PC-3 (cell line): ENCODE measurements around the gene ARMH2. TPM values are rescaled to one million over a fixed set of nuclear protein-coding genes. Genes with fewer than 3 reads are reported as not detected.

Source experiments
- ATAC-seq: fragments of 200-7000 bp; cut with Tn5 transposase; 2 replicates; pipeline ENCODE4 v1.9.1; 2020; ENCODE audit warnings: mild to moderate bottlenecking, moderate library complexity
- BruUV-seq: library from RNA; stranded (reverse); fragments of 400-500 nt; replicated peaks from 2 replicates; lab custom pipeline; 2021; lab: Mats Ljungman, UMichigan
- CTCF ChIA-PET: fragments of 300-600 bp; sonication (Branson Sonifier 250); formaldehyde crosslinking; loops from one replicate; lab custom pipeline; 2022; ENCODE audit warnings: antibody characterized with exemption; lab: Charles Lee
- POLR2A ChIA-PET: fragments of 300-600 bp; sonication (Branson Sonifier 250); formaldehyde crosslinking; loops from one replicate; lab custom pipeline; 2022; ENCODE audit warnings: antibody characterized with exemption; ENCODE audit not compliant: unreplicated experiment; lab: Charles Lee
- DNase-seq: peaks from one replicate; pipeline ENCODE4 v3.0.0-alpha.2; 2015
- H2AFZ ChIP-seq: fragments of 300-600 bp; sonication (generic); 2 replicates; pipeline ENCODE4 v1.6.0; 2016; ENCODE audit warnings: antibody characterized with exemption, low read length
- H3F3A ChIP-seq: fragments of 300-600 bp; sonication (generic); one replicate; pipeline ENCODE4 v1.6.0; 2017; ENCODE audit warnings: antibody characterized with exemption, low read length, control low read depth, mild to moderate bottlenecking; ENCODE audit not compliant: unreplicated experiment
- H3K27ac ChIP-seq: fragments of 300-600 bp; sonication (generic); 2 replicates; pipeline ENCODE4 v1.5.1; 2016; ENCODE audit warnings: mild to moderate bottlenecking, low read length
- H3K27me3 ChIP-seq: fragments of 300-600 bp; sonication (generic); 2 replicates; pipeline ENCODE4 v1.6.1; 2016; ENCODE audit warnings: low read length, mixed read lengths
- H3K36me3 ChIP-seq: fragments of 300-600 bp; sonication (generic); 2 replicates; pipeline ENCODE4 v1.6.1; 2016; ENCODE audit warnings: low read depth, mixed run types, low read length, mixed read lengths
- H3K4me1 ChIP-seq: fragments of 300-600 bp; sonication (generic); 2 replicates; pipeline ENCODE4 v1.5.1; 2016; ENCODE audit warnings: low read length; ENCODE audit not compliant: insufficient read depth
- H3K4me2 ChIP-seq: fragments of 300-600 bp; sonication (generic); 2 replicates; pipeline ENCODE4 v1.6.0; 2016; ENCODE audit warnings: low read length
- H3K4me3 ChIP-seq: fragments of 300-600 bp; sonication (generic); 2 replicates; pipeline ENCODE4 v1.5.1; 2016; ENCODE audit warnings: mild to moderate bottlenecking, low read length, mixed read lengths
- H3K79me2 ChIP-seq: fragments of 300-600 bp; sonication (generic); 2 replicates; pipeline ENCODE4 v1.6.1; 2017; ENCODE audit warnings: low read length, mixed read lengths
- H3K9ac ChIP-seq: fragments of 300-600 bp; sonication (generic); 2 replicates; pipeline ENCODE4 v1.6.0; 2016; ENCODE audit warnings: mild to moderate bottlenecking, low read length
- H3K9me2 ChIP-seq: fragments of 300-600 bp; sonication (generic); replicated peaks from 2 replicates; pipeline ENCODE4 v1.6.1; 2016; ENCODE audit warnings: mixed run types, low read length, mixed read lengths
- H3K9me3 ChIP-seq: fragments of 300-600 bp; sonication (generic); 2 replicates; pipeline ENCODE4 v1.6.1; 2016; ENCODE audit warnings: low read length, mixed read lengths
- H4K20me1 ChIP-seq: fragments of 300-600 bp; sonication (generic); 2 replicates; pipeline ENCODE4 v1.6.1; 2016; ENCODE audit warnings: low read length, mixed read lengths
- CTCF ChIP-seq: fragments of 300-600 bp; sonication (generic); conservative IDR thresholded peaks from 2 replicates; pipeline ENCODE4 v1.5.1; 2017; ENCODE audit warnings: antibody characterized with exemption, low read depth, mild to moderate bottlenecking, low read length
- EZH2 ChIP-seq: fragments of 300-600 bp; sonication (generic); IDR thresholded peaks from one replicate; pipeline ENCODE4 v1.6.1; 2017; ENCODE audit warnings: antibody characterized with exemption, mild to moderate bottlenecking, low read length; ENCODE audit not compliant: unreplicated experiment
- EZH2phosphoT487 ChIP-seq: fragments of 300-600 bp; sonication (generic); IDR thresholded peaks from 2 replicates; pipeline ENCODE4 v1.6.1; 2018; ENCODE audit warnings: mild to moderate bottlenecking, antibody characterized with exemption, low read length, borderline replicate concordance
- intact Hi-C: fragments of 100-400 bp; cut with micrococcal nuclease; formaldehyde crosslinking; loops from 2 replicates; pipeline ENCODE4 v1.9.0; 2023
- total RNA-seq: library from RNA; depleted of rRNA; stranded (reverse); fragments of >200 nt; gene quantifications from 2 replicates; pipeline ENCODE4 v1.2.3, GENCODE V29; 2014

The ARMH2 gene
- total RNA-seq, 1 experiment from 2014 or later, result not detected

- no peak overlapping the region for H2AFZ ChIP-seq
- no peak for ATAC-seq
- no peaks in the 10 kb centered on the region for H3K9me2 ChIP-seq
- H3K79me2 ChIP-seq, result no peaks in the 10 kb centered on the region
- no peaks in the 10 kb centered on the region for H3K36me3 ChIP-seq
- no peak for DNase-seq
- no peaks in the 10 kb centered on the region for H3K9me3 ChIP-seq
- H3K27ac ChIP-seq, result no peak overlapping the region
- no peak overlapping the region for H3K4me2 ChIP-seq
- intact Hi-C loops, result no loop called here
- no peak for TF ChIP-seq EZH2phosphoT487
- no peak for TF ChIP-seq EZH2
- no peak for TF ChIP-seq CTCF
- CTCF ChIA-PET, result no interaction called here
- POLR2A ChIA-PET, result no interaction called here
- H3K27me3 ChIP-seq, result no peaks in the 10 kb centered on the region
- H3K4me1 ChIP-seq, result peaks cover 5% of the 10 kb centered on the region; the same call in 1 of the 2 replicates
- H3K4me3 ChIP-seq, result no peak overlapping the region
- no TSS peak for BruUV-seq
- H4K20me1 ChIP-seq, result no peaks in the 10 kb centered on the region
- H3K9ac ChIP-seq, result no peak overlapping the region
- H3F3A ChIP-seq, result no peaks in the 10 kb centered on the region
Measured at GRCh38 chr6:24818346-24818745, 19.6 kb upstream of the ARMH2 start.

GRCh38 chr6:24809728-24810127 lies 11.0 kb upstream of the ARMH2 start:
- no peak overlapping the region for H2AFZ ChIP-seq
- H3K27ac ChIP-seq, result no peak overlapping the region
- no peaks in the 10 kb centered on the region for H3F3A ChIP-seq
- ATAC-seq, result no peak
- H3K9me3 ChIP-seq, result no peaks in the 10 kb centered on the region
- ChIA-PET POLR2A (no interaction called here), CTCF (no interaction called here)
- no peak for DNase-seq
- no peaks in the 10 kb centered on the region for H3K4me1 ChIP-seq
- no peak overlapping the region for H3K4me3 ChIP-seq
- H3K27me3 ChIP-seq, result no peaks in the 10 kb centered on the region
- H3K9ac ChIP-seq, result no peak overlapping the region
- intact Hi-C loops, result no loop called here
- no peak for TF ChIP-seq EZH2phosphoT487
- TF ChIP-seq EZH2, result no peak
- no peak for TF ChIP-seq CTCF
- no peaks in the 10 kb centered on the region for H3K9me2 ChIP-seq
- H4K20me1 ChIP-seq, result no peaks in the 10 kb centered on the region
- no TSS peak for BruUV-seq
- no peaks in the 10 kb centered on the region for H3K36me3 ChIP-seq
- H3K4me2 ChIP-seq, result no peak overlapping the region
- no peaks in the 10 kb centered on the region for H3K79me2 ChIP-seq

- ChIA-PET POLR2A (interaction anchor here (0.7 kb wide), 1 partner anchor 14 kb away, joined by 3 read pairs; no protein-coding TSS in a partner anchor), CTCF (no interaction called here)
- no peak for ATAC-seq
Measured at GRCh38 chr6:24807584-24807983, 8.9 kb upstream of the ARMH2 start.

More at GRCh38 chr6:24807584-24807983, 8.9 kb upstream of the ARMH2 start:
- no peaks in the 10 kb centered on the region for H4K20me1 ChIP-seq
- no TSS peak for BruUV-seq
- no peak overlapping the region for H3K4me3 ChIP-seq
- H3K9ac ChIP-seq, result no peak overlapping the region
- TF ChIP-seq EZH2phosphoT487 (no peak), EZH2 (no peak), CTCF (no peak)
- no peaks in the 10 kb centered on the region for H3K9me2 ChIP-seq
- no peak for DNase-seq
- H3K9me3 ChIP-seq, result no peaks in the 10 kb centered on the region
- H3K4me1 ChIP-seq, result peaks cover 13% of the 10 kb centered on the region
- H3F3A ChIP-seq, result no peaks in the 10 kb centered on the region
- H3K27ac ChIP-seq, result no peak overlapping the region
- H2AFZ ChIP-seq, result no peak overlapping the region
- H3K36me3 ChIP-seq, result no peaks in the 10 kb centered on the region
- intact Hi-C loops, result no loop called here
- H3K27me3 ChIP-seq, result no peaks in the 10 kb centered on the region
- no peak overlapping the region for H3K4me2 ChIP-seq
- H3K79me2 ChIP-seq, result no peaks in the 10 kb centered on the region
